GM12865 (cell line): ENCODE measurements around the gene MACO1.

Experiments used
- DNase-seq: peaks from one replicate; pipeline ENCODE4 v3.0.0; 2010; ENCODE audit warnings: low read depth
- H3K4me3 ChIP-seq: 2 replicates; pipeline ENCODE4 v1.5.1; 2011; ENCODE audit warnings: mild to moderate bottlenecking, low read depth, low read length, control low read depth
- TF ChIP-seq, protein P1 (sequence below): IDR thresholded peaks from 2 replicates; pipeline ENCODE4 v1.5.1; 2011; ENCODE audit warnings: low read length, control low read depth, low read depth, inconsistent platforms; ENCODE audit not compliant: insufficient read depth; ENCODE audit errors: missing control alignments

Gene MACO1

DNA sequence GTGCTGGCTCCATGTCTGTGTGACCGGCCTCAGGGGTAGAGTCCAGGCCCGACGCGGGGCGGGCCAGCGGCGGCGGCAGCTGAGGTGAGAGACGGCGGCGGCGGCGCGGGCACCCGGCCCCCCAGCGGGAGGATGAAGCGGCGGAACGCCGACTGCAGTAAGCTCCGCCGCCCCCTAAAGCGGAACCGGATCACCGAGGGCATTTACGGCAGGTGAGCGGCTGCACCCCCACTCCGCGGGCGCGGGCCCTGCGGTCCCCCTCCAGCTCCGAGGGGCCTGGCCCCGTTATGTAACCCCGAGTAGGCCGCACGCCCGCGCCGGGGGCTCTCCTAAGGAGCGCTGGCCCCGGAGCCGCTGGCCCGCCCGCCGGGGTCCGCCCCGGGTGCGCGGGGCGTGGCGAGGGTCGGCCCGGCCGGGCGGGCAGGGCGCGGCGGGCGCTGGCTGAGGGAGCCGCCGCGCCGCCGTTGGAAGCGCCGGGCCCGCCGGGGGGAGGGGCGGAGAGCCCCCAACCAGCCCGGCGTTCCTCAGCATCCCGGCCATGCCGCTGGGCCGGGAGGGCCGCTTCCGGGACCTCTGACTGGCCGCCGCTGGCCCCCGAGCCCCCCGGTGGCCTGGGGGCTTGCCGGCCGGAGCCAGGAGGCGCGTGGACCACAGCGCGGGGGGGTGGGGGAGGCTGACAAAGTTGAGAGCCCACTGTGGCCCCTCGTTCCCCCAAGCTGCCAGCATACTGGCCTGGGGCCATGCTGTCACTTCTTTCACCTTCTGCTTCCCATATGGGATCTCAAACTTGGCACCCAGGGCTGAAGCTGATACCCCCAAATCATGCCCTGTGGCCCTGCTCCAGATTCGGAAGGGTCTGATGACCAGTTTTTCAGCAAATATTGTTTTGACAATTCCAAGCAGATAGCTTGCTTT, 527 bp downstream of the MACO1 start:
- no peak for DNase-seq
- TF ChIP-seq, protein P1, sequence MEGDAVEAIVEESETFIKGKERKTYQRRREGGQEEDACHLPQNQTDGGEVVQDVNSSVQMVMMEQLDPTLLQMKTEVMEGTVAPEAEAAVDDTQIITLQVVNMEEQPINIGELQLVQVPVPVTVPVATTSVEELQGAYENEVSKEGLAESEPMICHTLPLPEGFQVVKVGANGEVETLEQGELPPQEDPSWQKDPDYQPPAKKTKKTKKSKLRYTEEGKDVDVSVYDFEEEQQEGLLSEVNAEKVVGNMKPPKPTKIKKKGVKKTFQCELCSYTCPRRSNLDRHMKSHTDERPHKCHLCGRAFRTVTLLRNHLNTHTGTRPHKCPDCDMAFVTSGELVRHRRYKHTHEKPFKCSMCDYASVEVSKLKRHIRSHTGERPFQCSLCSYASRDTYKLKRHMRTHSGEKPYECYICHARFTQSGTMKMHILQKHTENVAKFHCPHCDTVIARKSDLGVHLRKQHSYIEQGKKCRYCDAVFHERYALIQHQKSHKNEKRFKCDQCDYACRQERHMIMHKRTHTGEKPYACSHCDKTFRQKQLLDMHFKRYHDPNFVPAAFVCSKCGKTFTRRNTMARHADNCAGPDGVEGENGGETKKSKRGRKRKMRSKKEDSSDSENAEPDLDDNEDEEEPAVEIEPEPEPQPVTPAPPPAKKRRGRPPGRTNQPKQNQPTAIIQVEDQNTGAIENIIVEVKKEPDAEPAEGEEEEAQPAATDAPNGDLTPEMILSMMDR: peak; percentile 1

DNA sequence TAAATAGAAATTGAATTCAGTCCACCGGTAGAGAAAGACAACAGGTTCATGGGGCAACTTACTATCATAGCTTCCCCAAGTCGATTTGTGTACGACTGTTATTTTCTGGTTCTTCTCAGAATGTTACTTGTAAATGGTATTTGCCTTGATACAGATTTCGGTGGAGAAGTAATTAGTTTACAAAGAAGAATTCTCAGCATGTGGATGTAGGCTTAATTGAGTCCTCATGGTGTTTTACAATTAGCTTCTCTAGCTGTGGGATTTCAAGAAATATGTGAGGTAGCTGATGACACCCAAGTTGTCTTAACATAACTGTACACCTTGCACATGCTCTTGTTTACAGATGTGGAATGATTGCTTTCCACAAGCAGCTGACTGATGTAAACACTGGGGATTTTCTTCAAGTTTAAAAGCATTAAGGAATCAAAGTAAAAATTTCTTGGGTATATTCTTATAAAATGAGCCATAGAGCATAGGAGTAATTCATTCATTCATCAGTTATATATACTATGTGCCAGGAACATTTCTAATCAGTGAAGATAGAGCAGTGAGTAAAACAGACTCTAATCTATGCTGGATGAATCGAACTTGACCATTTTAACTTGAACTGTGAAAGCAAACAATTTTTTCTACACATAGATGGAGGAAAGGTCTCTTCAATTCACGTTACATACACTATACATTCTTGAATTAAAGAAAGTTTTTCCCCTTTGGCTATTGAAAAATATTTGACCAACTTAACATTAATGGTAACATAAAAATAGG, 1.4 kb downstream of the MACO1 start:
- TF ChIP-seq, protein P1: no peak
- no peak for DNase-seq

More for the DNA sequence above, 527 bp downstream of the MACO1 start:
- H3K4me3 ChIP-seq: peak overlapping the region; percentile 92

DNA sequence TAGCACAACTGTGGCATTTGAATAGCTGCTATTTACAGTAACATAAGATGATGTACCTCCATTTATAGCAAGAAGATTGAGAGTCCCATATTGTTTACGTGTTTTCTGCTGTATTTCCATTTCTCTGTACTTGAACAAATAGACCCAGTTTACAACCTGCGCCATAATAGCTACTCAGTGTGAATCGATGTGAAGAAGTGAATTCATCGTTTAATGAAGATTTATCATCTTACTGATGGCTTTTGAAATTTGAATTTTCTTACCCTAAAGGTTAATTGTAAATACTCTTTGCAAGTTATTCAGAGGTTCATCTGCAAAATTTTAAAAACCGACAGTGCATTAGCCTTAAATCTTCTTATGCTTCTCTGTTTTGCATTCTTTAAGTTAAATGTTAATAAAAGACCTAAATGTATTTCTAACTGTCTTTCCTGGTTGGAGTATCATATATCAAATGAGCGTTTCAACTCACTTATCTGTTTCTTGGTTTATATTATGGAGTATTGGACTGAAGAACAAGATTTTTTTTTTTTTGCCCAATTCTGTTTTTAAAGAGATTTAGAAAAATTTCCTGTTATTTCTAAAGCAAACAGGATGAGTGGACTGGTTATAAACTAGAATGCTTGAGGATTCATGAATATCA, 2.2 kb downstream of the MACO1 start:
- no peak for DNase-seq
- H3K4me3 ChIP-seq: no peak overlapping the region
- TF ChIP-seq, protein P1: no peak

More for the DNA sequence above, 1.4 kb downstream of the MACO1 start:
- peak overlapping the region; percentile 92 for H3K4me3 ChIP-seq

DNA sequence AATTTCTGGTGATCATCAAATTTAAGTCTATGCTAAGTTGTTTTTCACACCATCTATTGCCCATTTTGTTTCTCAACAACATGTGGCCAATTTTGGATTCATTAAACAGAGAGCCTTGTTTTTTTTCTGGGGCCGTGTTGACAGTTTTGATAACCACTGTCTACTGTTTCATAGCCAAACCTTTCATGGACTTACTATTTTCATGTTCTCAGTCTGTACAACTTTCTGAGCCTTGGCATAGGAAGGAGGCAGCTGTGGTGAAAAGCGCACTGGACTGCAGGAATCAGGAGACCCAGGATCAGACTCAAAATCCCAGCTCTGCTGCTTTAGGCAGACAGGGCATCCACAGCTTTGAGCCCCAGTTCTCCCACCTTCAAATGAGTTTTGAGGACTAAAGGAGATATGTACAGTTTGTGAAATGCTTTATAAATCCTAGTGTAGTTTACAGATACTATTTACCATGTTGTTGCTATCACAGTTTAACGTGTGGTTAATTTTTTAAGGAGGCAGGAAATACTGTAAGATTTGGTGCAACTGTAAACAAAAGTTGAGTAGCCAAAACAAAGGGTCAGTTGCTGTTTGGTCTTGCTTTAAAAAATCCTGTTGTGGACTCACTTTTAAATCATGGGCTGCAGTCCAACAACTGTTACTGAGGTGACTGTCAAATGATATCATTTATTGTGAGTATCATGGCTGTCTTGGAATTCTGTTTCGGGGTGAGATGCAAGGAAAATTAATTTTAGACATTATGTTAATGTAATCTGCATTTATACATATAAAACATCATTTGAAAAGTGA, 2.9 kb downstream of the MACO1 start:
- TF ChIP-seq, protein P1: no peak
- no peak overlapping the region for H3K4me3 ChIP-seq
- DNase-seq: no peak

DNA sequence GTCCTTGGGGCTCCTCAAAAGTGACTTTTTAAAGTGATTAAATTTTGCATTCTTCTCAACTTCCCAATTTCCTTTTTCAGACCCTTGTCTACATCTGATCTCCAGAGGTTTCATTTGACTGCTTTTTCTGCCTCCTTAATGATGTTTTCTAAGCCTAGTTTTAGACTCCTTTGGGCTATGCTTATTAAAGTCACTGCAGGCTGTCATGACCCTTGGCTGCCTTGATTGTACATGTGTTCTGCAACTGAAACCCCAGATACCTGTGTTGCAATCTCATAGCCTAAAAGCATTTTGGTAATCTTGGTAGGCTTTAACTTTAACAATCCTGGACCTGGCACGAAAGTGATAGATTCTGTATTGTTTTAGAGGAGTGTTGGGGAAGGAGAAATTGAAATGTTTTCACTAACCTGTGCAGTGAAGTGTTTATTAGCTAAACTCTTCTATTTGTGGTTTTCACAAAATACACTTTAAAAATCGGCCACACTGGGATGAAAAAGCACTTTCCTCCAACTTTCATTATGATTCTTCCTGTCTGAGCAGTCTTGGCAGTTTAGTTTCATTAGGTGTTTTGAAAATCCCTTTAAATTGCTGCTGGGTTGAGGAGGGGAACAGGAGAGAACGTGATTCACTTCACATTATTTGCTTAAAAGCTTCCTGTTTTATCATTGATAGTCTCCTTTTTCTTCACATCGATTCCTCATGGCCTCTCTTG, 4.9 kb downstream of the MACO1 start:
- DNase-seq: peak; percentile 41
- TF ChIP-seq, protein P1: no peak
- H3K4me3 ChIP-seq: peak overlapping the region; percentile 5
